Embryonic facial prominence (tissue), 1 donor: ENCODE data around the gene PDXDC1.
"Not testable (repeated sequence)": the region's sequence is repeated elsewhere in the genome, so short reads cannot be mapped to it uniquely, and the experiment has no call there.

Experiments
- DNase-seq: peaks from one replicate; pipeline ENCODE4 v3.0.0-alpha.2; 2016; ENCODE audit errors: extremely low spot score

Gene PDXDC1

GRCh38 chr16:15062085-15062810 lies 87.4 kb downstream of the PDXDC1 start:
- DNase-seq, result not testable (repeated sequence)

- not testable (repeated sequence) for DNase-seq
Measured at GRCh38 chr16:15065961-15066360, 91.1 kb downstream of the PDXDC1 start.

- not testable (repeated sequence) for DNase-seq
Measured at GRCh38 chr16:15066690-15067089, 91.9 kb downstream of the PDXDC1 start.

- DNase-seq, result not testable (repeated sequence)
Measured at GRCh38 chr16:15071013-15071412, 96.2 kb downstream of the PDXDC1 start.

- DNase-seq, result not testable (repeated sequence)
Measured at GRCh38 chr16:15071916-15072769, 97.3 kb downstream of the PDXDC1 start.

- DNase-seq, result no peak
Measured at GRCh38 chr16:15073101-15073500, 98.3 kb downstream of the PDXDC1 start.

- not testable (repeated sequence) for DNase-seq
Measured at GRCh38 chr16:15076161-15076560, 101.3 kb downstream of the PDXDC1 start.

- not testable (repeated sequence) for DNase-seq
Measured at GRCh38 chr16:15080883-15081282, 106.1 kb downstream of the PDXDC1 start.

- not testable (repeated sequence) for DNase-seq
Measured at GRCh38 chr16:15082788-15083187, 108.0 kb downstream of the PDXDC1 start.

- not testable (repeated sequence) for DNase-seq
Measured at GRCh38 chr16:15090663-15091269, 115.9 kb downstream of the PDXDC1 start.

- DNase-seq, result not testable (repeated sequence)
Measured at GRCh38 chr16:15093571-15093954, 118.7 kb downstream of the PDXDC1 start.

- DNase-seq, result peak; percentile 79
Measured at GRCh38 chr16:15093955-15094827, 119.4 kb downstream of the PDXDC1 start, which contains the start of gene RRN3. RRN3 (minus strand) TSS chr16:15094272; CDS start chr16:15094233, 39 bp downstream.

- not testable (repeated sequence) for DNase-seq
Measured at GRCh38 chr16:15096583-15096972, 121.8 kb downstream of the PDXDC1 start.

- not testable (repeated sequence) for DNase-seq
Measured at GRCh38 chr16:15099366-15099909, 124.6 kb downstream of the PDXDC1 start.

- not testable (repeated sequence) for DNase-seq
Measured at GRCh38 chr16:15100372-15100987, 125.7 kb downstream of the PDXDC1 start.

GRCh38 chr16:15127641-15128425 lies 153.0 kb downstream of the PDXDC1 start:
- DNase-seq, result not testable (repeated sequence)

GRCh38 chr16:15130256-15130932 lies 155.6 kb downstream of the PDXDC1 start:
- DNase-seq, result not testable (repeated sequence)

GRCh38 chr16:15130943-15131700 lies 156.3 kb downstream of the PDXDC1 start:
- DNase-seq, result not testable (repeated sequence)
